IMR-90 (cell line): Measurements from ENCODE around the gene CCDC181. TPM values are rescaled to one million over a fixed set of nuclear protein-coding genes. Genes with fewer than 3 reads are reported as not detected.

Source experiments
- ATAC-seq: fragments of 200-7000 bp; cut with Tn5 transposase; 2 replicates; pipeline ENCODE4 v1.9.1; 2020; ENCODE audit warnings: low read depth, mild to moderate bottlenecking, moderate library complexity
- BruUV-seq: library from RNA; stranded (reverse); fragments of 400-500 nt; replicated peaks from 2 replicates; lab custom pipeline; 2021; lab: Mats Ljungman, UMichigan
- CTCF ChIA-PET: fragments of 300-600 bp; formaldehyde crosslinking; extraction: SDS; loops from one replicate; lab custom pipeline; 2021; ENCODE audit warnings: antibody characterized with exemption; lab: Yijun Ruan, JAX
- POLR2A ChIA-PET: fragments of 300-600 bp; sonication (Branson Sonifier 250); formaldehyde crosslinking; loops from one replicate; lab custom pipeline; 2022; ENCODE audit warnings: antibody characterized with exemption; ENCODE audit not compliant: unreplicated experiment; lab: Charles Lee
- DNase-seq: peaks from one replicate; pipeline ENCODE4 v3.0.0; 2013
- H2AFZ ChIP-seq: replicated peaks from 2 replicates; pipeline ENCODE3; 2013; ENCODE audit warnings: low read length, mild to moderate bottlenecking; ENCODE audit not compliant: poor library complexity
- H2AK5ac ChIP-seq: 2 replicates; pipeline ENCODE4 v1.6.1; 2013; ENCODE audit warnings: low read depth, low read length, inconsistent platforms
- H2AK9ac ChIP-seq: replicated peaks from 2 replicates; pipeline ENCODE3; 2013; ENCODE audit warnings: mild to moderate bottlenecking, low read depth, low read length, moderate library complexity; ENCODE audit not compliant: poor library complexity
- H2BK120ac ChIP-seq: 2 replicates; pipeline ENCODE4 v1.6.1; 2013; ENCODE audit warnings: low read depth, low read length, inconsistent platforms
- H2BK15ac ChIP-seq: 3 replicates; pipeline ENCODE4 v1.6.1; 2013; ENCODE audit warnings: low read depth, low read length, inconsistent platforms
- H2BK20ac ChIP-seq: 2 replicates; pipeline ENCODE4 v1.6.1; 2013; ENCODE audit warnings: low read depth, mild to moderate bottlenecking, inconsistent platforms, low read length, moderate library complexity
- H2BK5ac ChIP-seq: 2 replicates; pipeline ENCODE4 v1.6.1; 2013; ENCODE audit warnings: mild to moderate bottlenecking, low read depth, low read length, inconsistent platforms; ENCODE audit not compliant: poor library complexity, severe bottlenecking
- H3K14ac ChIP-seq: replicated peaks from 2 replicates; pipeline ENCODE4 v1.6.1; 2013; ENCODE audit warnings: low read depth, low read length, inconsistent platforms
- H3K18ac ChIP-seq: 2 replicates; pipeline ENCODE4 v1.6.1; 2013; ENCODE audit warnings: low read depth, low read length, control low read depth
- H3K23ac ChIP-seq: 2 replicates; pipeline ENCODE4 v1.6.1; 2013; ENCODE audit warnings: low read depth, low read length, inconsistent platforms
- H3K27ac ChIP-seq: 2 replicates; pipeline ENCODE4 v1.5.1; 2013; ENCODE audit warnings: mild to moderate bottlenecking, control low read depth, low read length; ENCODE audit not compliant: insufficient read depth
- H3K27me3 ChIP-seq: 2 replicates; pipeline ENCODE4 v1.6.1; 2013; ENCODE audit warnings: low read length; ENCODE audit not compliant: control insufficient read depth, insufficient read depth
- H3K36me3 ChIP-seq: 2 replicates; pipeline ENCODE4 v1.6.1; 2013; ENCODE audit warnings: low read length, mixed read lengths; ENCODE audit not compliant: control insufficient read depth, insufficient read depth
- H3K4ac ChIP-seq: 2 replicates; pipeline ENCODE4 v1.6.1; 2013; ENCODE audit warnings: low read depth, low read length, inconsistent platforms
- H3K4me1 ChIP-seq: 2 replicates; pipeline ENCODE4 v1.6.1; 2013; ENCODE audit warnings: low read length, mixed read lengths; ENCODE audit not compliant: control insufficient read depth, insufficient read depth
- H3K4me2 ChIP-seq: 2 replicates; pipeline ENCODE4 v1.6.1; 2013; ENCODE audit warnings: low read depth, mild to moderate bottlenecking, control low read depth, low read length, moderate library complexity
- H3K4me3 ChIP-seq: 2 replicates; pipeline ENCODE4 v1.5.1; 2013; ENCODE audit warnings: low read depth, mild to moderate bottlenecking, control low read depth, low read length, moderate library complexity; ENCODE audit not compliant: insufficient read depth
- H3K56ac ChIP-seq: 2 replicates; pipeline ENCODE4 v1.6.1; 2013; ENCODE audit warnings: low read length, inconsistent platforms; ENCODE audit not compliant: insufficient read depth; ENCODE audit errors: extremely low read depth
- H3K79me1 ChIP-seq, 2 experiments: 2 replicates each; pipeline ENCODE4 v1.6.1; 2013; ENCODE audit warnings: low read length in 2 of 2, inconsistent platforms in 1 of 2, low read depth in 1 of 2
- H3K9ac ChIP-seq: 2 replicates; pipeline ENCODE4 v1.6.1; 2013; ENCODE audit warnings: low read depth, low read length, control low read depth
- H3K9me1 ChIP-seq: 2 replicates; pipeline ENCODE4 v1.6.1; 2013; ENCODE audit warnings: low read length, inconsistent platforms; ENCODE audit not compliant: insufficient read depth
- H3K9me3 ChIP-seq: 2 replicates; pipeline ENCODE4 v1.6.1; 2013; ENCODE audit warnings: low read length; ENCODE audit not compliant: control insufficient read depth, insufficient read depth
- H4K20me1 ChIP-seq: 2 replicates; pipeline ENCODE4 v1.6.1; 2013; ENCODE audit warnings: low read length, inconsistent platforms; ENCODE audit not compliant: insufficient read depth
- H4K5ac ChIP-seq: 2 replicates; pipeline ENCODE4 v1.6.1; 2013; ENCODE audit warnings: mild to moderate bottlenecking, low read depth, low read length, control low read depth
- H4K8ac ChIP-seq, 2 experiments: 2 replicates each; pipeline ENCODE4 v1.6.1; 2013; ENCODE audit warnings: low read depth in 2 of 2, low read length in 2 of 2, control low read depth in 1 of 2, inconsistent platforms in 1 of 2
- H4K91ac ChIP-seq: 2 replicates; pipeline ENCODE4 v1.6.1; 2013; ENCODE audit warnings: low read depth, low read length, inconsistent platforms; ENCODE audit not compliant: insufficient read depth
- BHLHE40 ChIP-seq: fragments of 150-350 bp; IDR thresholded peaks from 2 replicates; pipeline ENCODE4 v1.6.1; 2016; ENCODE audit warnings: mild to moderate bottlenecking, low read depth, low read length
- NFE2L2 ChIP-seq: fragments of 150-350 bp; IDR thresholded peaks from 2 replicates; pipeline ENCODE4 v1.6.1; 2016; ENCODE audit warnings: low read depth, mild to moderate bottlenecking, low read length
- RCOR1 ChIP-seq: IDR thresholded peaks from 2 replicates; pipeline ENCODE4 v1.6.1; 2012; ENCODE audit warnings: mild to moderate bottlenecking, low read length, improper control_type of control experiment; ENCODE audit not compliant: insufficient replicate concordance
- WGBS, 2 experiments: methylation state at CpG; one replicate each; pipeline versions ENCODE4 v1.1.5 to v1.1.7; 2013; ENCODE audit warnings: missing lambda C conversion rate in 2 of 2; ENCODE audit not compliant: insufficient read length in 1 of 2; ENCODE audit errors: extremely low coverage in 2 of 2; 5-methylcytosine and 5-hydroxymethylcytosine counted together
- dilution Hi-C: fragments of 300-500 bp; cut with HindIII; formaldehyde crosslinking; loops from one replicate; pipeline ENCODE4 v1.14.3; 2018; ENCODE audit warnings: low sequenced_read_pairs; ENCODE audit not compliant: unreplicated experiment
- in situ Hi-C: fragments of 300-500 bp; cut with MboI; formaldehyde crosslinking; loops from 3 replicates; pipeline ENCODE4 v1.14.3; 2019; ENCODE audit warnings: low sequenced_read_pairs, inconsistent platforms, mixed read lengths
- intact Hi-C: fragments of 100-400 bp; cut with micrococcal nuclease; formaldehyde crosslinking; loops from 2 replicates; pipeline ENCODE4 v1.10.0; 2022
- polyA plus RNA-seq, 3 experiments: library from polyadenylated mRNA; depleted of rRNA; stranded (reverse); fragments of >200 nt; gene quantifications; 2 replicates each; pipeline ENCODE4 v1.2.3, GENCODE V29; 2012; ENCODE audit warnings: low replicate concordance in 1 of 3
- total RNA-seq: library from RNA; depleted of rRNA; stranded (reverse); fragments of >200 nt; gene quantifications from 2 replicates; pipeline ENCODE4 v1.2.3, GENCODE V29; 2012
- TF ChIP-seq, protein P1 (sequence below): conservative IDR thresholded peaks from 2 replicates; pipeline ENCODE4 v1.5.1; 2012; ENCODE audit warnings: mild to moderate bottlenecking, low read depth, low read length, improper control_type of control experiment
- TF ChIP-seq, protein P2 (sequence below): fragments of 150-350 bp; IDR thresholded peaks from 2 replicates; pipeline ENCODE4 v1.6.1; 2016; ENCODE audit warnings: low read depth, mild to moderate bottlenecking, low read length, moderate library complexity, borderline replicate concordance

Gene CCDC181
- total and polyA plus RNA-seq, 2 of the 4 experiments (the other 2 are of a cell fraction), result 0.03 TPM; not detected in 1

DNA sequence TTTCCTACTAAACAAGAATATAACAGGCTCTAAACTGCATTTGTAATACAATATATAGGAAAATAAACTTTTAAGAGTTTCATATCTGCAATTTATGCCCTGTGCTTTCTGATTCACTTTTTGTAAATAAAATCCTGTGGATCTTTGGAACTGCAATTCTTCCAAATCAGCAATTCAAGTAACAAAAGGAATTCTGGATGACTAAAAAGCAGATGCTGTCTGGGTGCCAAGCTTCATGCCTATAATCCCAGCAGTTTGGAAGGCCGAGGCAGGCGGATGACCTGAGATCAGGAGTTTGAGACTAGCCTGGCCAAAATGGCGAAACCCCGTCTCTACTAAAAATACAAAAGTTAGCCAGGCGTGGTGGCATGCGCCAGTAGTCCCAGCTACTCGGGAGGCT is 66.0 kb downstream of the CCDC181 start:
- in situ Hi-C loops, result loop anchor here (25.0 kb wide), 1 partner anchor 1024 kb away; no protein-coding TSS in a partner anchor
- intact Hi-C loops, result no loop called here
- no peak overlapping the region for H3K4ac ChIP-seq

More for the DNA sequence above, 66.0 kb downstream of the CCDC181 start:
- H3K9ac ChIP-seq, result no peak overlapping the region
- H3K27ac ChIP-seq, result no peak overlapping the region
- ATAC-seq, result no peak
- H3K4me3 ChIP-seq, result no peak overlapping the region
- no peak overlapping the region for H2BK20ac ChIP-seq
- H3K27me3 ChIP-seq, result no peaks in the 10 kb centered on the region
- TF ChIP-seq RCOR1 (no peak), BHLHE40 (no peak), NFE2L2 (no peak)
- TF ChIP-seq, protein P1, sequence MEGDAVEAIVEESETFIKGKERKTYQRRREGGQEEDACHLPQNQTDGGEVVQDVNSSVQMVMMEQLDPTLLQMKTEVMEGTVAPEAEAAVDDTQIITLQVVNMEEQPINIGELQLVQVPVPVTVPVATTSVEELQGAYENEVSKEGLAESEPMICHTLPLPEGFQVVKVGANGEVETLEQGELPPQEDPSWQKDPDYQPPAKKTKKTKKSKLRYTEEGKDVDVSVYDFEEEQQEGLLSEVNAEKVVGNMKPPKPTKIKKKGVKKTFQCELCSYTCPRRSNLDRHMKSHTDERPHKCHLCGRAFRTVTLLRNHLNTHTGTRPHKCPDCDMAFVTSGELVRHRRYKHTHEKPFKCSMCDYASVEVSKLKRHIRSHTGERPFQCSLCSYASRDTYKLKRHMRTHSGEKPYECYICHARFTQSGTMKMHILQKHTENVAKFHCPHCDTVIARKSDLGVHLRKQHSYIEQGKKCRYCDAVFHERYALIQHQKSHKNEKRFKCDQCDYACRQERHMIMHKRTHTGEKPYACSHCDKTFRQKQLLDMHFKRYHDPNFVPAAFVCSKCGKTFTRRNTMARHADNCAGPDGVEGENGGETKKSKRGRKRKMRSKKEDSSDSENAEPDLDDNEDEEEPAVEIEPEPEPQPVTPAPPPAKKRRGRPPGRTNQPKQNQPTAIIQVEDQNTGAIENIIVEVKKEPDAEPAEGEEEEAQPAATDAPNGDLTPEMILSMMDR, result no peak
- TF ChIP-seq, protein P2, sequence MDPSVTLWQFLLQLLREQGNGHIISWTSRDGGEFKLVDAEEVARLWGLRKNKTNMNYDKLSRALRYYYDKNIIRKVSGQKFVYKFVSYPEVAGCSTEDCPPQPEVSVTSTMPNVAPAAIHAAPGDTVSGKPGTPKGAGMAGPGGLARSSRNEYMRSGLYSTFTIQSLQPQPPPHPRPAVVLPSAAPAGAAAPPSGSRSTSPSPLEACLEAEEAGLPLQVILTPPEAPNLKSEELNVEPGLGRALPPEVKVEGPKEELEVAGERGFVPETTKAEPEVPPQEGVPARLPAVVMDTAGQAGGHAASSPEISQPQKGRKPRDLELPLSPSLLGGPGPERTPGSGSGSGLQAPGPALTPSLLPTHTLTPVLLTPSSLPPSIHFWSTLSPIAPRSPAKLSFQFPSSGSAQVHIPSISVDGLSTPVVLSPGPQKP, result no peak
- no peak overlapping the region for H2BK15ac ChIP-seq
- DNase-seq, result peak; percentile 49
- no peak overlapping the region for H2AK9ac ChIP-seq
- H3K9me3 ChIP-seq, result no peaks in the 10 kb centered on the region
- no peak overlapping the region for H3K23ac ChIP-seq
- H3K9me1 ChIP-seq, result peaks cover 2% of the 10 kb centered on the region; the same call in 1 of the 2 replicates
- no peak overlapping the region for H2BK5ac ChIP-seq
- no TSS peak for BruUV-seq
- H4K20me1 ChIP-seq, result no peaks in the 10 kb centered on the region
- no peak overlapping the region for H3K4me2 ChIP-seq
- H3K4me1 ChIP-seq, result peaks cover 8% of the 10 kb centered on the region
- peaks cover 12 to 18% of the 10 kb centered on the region in 2 experiments for H3K79me1 ChIP-seq
- H2AFZ ChIP-seq, result no peak overlapping the region
- no peak overlapping the region for H2BK120ac ChIP-seq
- ChIA-PET CTCF (interaction anchor here (0.5 to 1.9 kb wide), 3 partner anchors 13 to 179 kb away, joined by 3 to 6 read pairs (median 4); no protein-coding TSS in a partner anchor), POLR2A (no interaction called here)
- no peak overlapping the region for H3K18ac ChIP-seq
- WGBS, 2 experiments, result no CpG with 5 or more reads among the region's 7 CpGs
- no peaks in the 10 kb centered on the region for H3K36me3 ChIP-seq
- H2AK5ac ChIP-seq, result no peak overlapping the region
- no peak overlapping the region for H4K5ac ChIP-seq
- no peak overlapping the region for H3K56ac ChIP-seq
- H3K14ac ChIP-seq, result no peak overlapping the region
- dilution Hi-C loops, result no loop called here
- H4K91ac ChIP-seq, result no peak overlapping the region
- H4K8ac ChIP-seq, result no peak overlapping the region
